ENCODE results near the gene GPBP1L1.
A peak's percentile ranks its signal among the peaks of the same experiment; 100 is the strongest.

GPBP1L1 gene

DNA sequence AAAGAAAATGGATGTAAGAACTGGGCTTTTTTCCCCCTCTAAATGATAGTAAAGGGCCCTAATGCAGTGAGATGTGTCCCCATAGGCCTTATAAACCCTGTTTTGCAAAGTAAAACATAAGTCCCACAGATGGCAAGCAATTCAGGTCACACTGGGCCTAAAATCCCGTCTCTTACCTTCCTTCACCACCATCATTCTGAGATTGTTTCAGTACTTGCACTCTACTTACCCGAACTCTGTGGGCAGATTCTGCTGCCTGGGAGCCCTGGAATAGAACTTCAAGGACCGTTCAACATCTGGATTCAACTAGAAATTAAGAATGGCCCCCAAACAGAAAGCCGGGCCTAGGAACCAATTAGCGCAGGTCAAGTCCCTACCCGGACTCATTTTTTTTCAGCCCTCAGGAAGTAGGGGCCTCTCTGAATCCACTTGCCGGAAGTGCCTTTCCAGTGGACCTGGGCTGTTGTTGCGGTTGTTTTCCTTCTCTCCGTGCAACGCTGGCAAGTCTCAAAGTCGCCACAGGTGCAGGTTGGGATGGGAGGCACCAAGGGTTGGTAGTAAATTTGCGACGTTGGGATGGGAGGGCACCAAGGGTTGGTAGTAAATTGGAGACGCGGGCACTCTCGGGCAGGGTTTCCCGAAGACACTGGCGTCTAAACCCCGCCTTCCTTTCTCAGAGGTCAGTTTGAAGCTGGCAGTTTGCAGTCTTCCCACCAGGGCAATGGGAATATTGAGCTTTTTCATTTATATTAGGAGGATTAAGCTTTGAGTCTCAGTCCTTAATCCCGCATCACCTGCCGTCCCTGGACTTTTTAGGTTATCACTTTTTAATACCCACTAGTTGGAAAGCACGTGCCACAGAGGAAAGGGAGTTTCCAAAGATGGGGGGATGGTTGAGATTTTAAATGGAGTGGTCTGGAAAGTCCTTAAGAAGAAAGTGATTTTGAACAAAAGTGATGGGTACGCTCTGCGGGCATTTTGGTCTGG lies 1.7 kb upstream of the GPBP1L1 start, which contains the start of gene TMEM69:
Gene TMEM69 (plus strand): TSS at position 428 of the 987 bp plus-strand sequence. CDS start 2,888 bp downstream, outside the sequence.
- peak; percentile 95 to 96 for DNase-seq (ENCODE audit: low read depth in 2 of 2)
- peak; percentile 33 for TF ChIP-seq CTCF (IDR thresholded peaks at IDR 0.05; ENCODE audit: low read depth, low read length)
- peak within 1 kb of the TSS; percentile 95 to 97 for H3K4me3 ChIP-seq (replicated peaks in 1 of 2; ENCODE audit: low read depth in 2 of 2, low read length in 2 of 2)

DNA sequence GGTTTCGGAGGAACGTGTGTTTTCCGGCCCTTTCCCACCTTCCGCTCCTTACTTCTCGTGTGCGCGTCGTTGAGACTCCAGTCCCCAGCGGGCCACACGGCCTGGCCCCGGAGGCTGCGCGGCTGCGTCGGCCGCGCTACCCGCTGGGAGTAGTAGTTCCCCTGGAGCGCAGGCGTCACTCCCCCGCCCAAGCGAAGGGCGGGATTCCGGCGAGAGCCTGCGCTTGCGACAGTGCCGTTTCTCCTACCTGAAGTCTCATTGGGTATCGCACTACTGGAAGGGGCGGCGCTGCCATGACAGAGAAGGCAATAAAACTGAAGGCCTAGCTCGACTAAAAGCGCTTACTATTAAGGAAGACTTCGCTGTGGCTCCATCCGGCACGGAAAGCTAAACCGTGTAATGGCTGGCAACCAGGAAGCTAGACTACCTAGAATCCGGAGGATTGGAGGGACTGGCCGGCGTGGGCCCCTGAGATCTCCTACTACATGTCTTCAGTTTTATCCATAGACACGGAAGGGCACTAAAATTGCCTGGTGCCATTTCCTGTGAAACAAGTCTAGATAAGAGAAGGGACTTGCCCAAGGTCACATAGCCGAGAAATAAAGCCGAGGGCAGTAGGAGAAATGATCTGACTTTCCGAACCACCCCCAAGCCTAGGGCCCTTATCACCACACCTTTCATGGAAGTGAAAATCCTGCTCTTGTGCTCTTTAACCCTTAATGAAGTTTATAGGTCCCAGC lies 851 bp upstream of the GPBP1L1 start:
- peak overlapping the region; percentile 95 to 97 for H3K4me3 ChIP-seq (replicated peaks in 1 of 2; ENCODE audit: low read depth in 2 of 2, low read length in 2 of 2)
- no peak for TF ChIP-seq CTCF (IDR thresholded peaks at IDR 0.05; ENCODE audit: low read depth, low read length)
- DNase-seq (ENCODE audit: low read depth in 2 of 2): peak; percentile 99

- peak overlapping the region; percentile 95 to 97 for H3K4me3 ChIP-seq (replicated peaks in 1 of 2; ENCODE audit: low read depth in 2 of 2, low read length in 2 of 2)
- no peak for TF ChIP-seq CTCF (IDR thresholded peaks at IDR 0.05; ENCODE audit: low read depth, low read length)
- DNase-seq (ENCODE audit: low read depth in 2 of 2): peak in 1 of 2 donors; percentile 13
Measured at GRCh38 chr1:45686015-45686287, 382 bp downstream of the GPBP1L1 start.

- DNase-seq (ENCODE audit: low read depth in 2 of 2): peak in 1 of 2 donors; percentile 23
- no peak for TF ChIP-seq CTCF (IDR thresholded peaks at IDR 0.05; ENCODE audit: low read depth, low read length)
- peak overlapping the region; percentile 95 to 97 for H3K4me3 ChIP-seq (replicated peaks in 1 of 2; ENCODE audit: low read depth in 2 of 2, low read length in 2 of 2)
Measured at GRCh38 chr1:45685308-45686014, 872 bp downstream of the GPBP1L1 start.

DNA sequence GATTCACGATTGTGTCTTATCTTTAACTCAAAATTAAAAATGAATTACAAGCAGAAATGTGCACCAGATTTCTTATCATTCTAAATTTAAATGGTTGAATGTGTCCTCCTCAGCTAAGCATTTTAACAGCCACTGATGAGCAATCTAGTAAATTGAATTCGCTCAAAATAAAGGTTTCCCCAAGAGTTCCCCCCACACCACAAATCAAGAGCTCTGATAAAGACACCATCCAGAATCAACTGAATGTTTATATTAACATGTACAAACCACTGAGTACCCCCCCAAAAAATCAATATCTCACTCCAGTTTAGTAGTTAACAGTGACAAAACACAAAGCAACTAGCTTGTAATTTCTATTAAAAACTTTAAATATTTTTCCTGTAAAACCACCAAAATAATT lies 1.9 kb downstream of the GPBP1L1 start:
- DNase-seq (ENCODE audit: low read depth in 2 of 2): no peak
- no peak for TF ChIP-seq CTCF (IDR thresholded peaks at IDR 0.05; ENCODE audit: low read depth, low read length)
- peak overlapping the region; percentile 6 to 97 for H3K4me3 ChIP-seq (replicated peaks in 1 of 2; ENCODE audit: low read depth in 2 of 2, low read length in 2 of 2)

GRCh38 chr1:45682942-45683341 lies 3.4 kb downstream of the GPBP1L1 start:
- TF ChIP-seq CTCF (IDR thresholded peaks at IDR 0.05; ENCODE audit: low read depth, low read length): no peak
- no peak overlapping the region for H3K4me3 ChIP-seq (replicated peaks in 1 of 2; ENCODE audit: low read depth in 2 of 2, low read length in 2 of 2)
- no peak for DNase-seq (ENCODE audit: low read depth in 2 of 2)

Data from cardiac fibroblast (primary cell).